CD4-positive, alpha-beta T cell treated with Interleukin-15 for 4 hours (primary cell): ENCODE results near the gene MAVS.
"Not testable (repeated sequence)": the region's sequence is repeated elsewhere in the genome, so short reads cannot be mapped to it uniquely, and the experiment has no call there.

Experiments
- DNase-seq: peaks from one replicate; pipeline ENCODE4 v3.0.0-alpha.2; 2020; ENCODE audit warnings: low spot score

The MAVS gene

DNA sequence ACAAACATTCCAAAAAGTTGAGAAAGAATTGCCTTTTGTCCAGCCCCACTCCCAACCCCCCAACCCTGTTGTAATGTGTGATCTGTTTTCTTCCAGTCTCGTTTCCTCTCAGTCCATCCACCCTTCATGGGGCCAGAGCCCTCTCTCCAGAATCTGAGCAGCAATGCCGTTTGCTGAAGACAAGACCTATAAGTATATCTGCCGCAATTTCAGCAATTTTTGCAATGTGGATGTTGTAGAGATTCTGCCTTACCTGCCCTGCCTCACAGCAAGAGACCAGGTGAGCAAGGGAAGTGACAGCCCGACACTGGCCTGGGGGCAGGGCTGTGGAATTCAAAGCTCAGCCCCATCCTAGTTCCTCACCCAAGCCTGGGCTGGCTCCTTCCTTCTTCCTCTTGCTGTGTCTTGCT is 7.8 kb downstream of the MAVS start:
- no peak for DNase-seq

DNA sequence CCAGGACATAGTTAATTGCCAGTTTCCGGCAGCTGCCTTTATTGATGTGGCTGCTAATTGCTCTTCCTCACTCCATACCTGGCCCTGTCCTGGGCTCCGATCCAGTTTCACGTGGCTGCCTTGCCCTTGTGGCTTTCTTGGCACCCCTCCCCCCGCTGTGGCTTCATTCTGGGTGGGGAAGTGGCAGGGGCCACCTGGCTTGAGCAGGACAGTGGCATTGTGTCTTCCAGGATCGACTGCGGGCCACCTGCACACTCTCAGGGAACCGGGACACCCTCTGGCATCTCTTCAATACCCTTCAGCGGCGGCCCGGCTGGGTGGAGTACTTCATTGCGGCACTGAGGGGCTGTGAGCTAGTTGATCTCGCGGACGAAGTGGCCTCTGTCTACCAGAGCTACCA is 10.8 kb downstream of the MAVS start:
- no peak for DNase-seq

DNA sequence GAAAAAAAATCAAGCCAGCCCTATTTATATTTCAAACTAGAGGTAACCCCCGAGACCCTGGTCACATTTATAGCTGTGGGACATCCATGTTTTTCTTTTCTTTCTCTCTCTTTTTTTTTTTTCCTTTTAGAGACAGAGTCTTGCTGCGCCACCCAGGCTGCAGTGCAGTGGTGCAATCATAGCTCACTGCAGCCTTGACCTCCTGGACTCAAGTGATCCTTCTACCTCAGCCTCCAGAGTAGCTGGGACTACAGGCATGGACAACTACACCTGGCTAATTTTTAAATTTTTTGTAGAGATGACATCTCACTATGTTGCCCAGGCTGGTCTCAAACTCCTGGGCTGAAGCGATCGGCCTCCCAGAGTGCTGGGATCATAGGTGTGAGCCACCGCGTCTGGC is 12.1 kb downstream of the MAVS start:
- DNase-seq, result no peak

DNA sequence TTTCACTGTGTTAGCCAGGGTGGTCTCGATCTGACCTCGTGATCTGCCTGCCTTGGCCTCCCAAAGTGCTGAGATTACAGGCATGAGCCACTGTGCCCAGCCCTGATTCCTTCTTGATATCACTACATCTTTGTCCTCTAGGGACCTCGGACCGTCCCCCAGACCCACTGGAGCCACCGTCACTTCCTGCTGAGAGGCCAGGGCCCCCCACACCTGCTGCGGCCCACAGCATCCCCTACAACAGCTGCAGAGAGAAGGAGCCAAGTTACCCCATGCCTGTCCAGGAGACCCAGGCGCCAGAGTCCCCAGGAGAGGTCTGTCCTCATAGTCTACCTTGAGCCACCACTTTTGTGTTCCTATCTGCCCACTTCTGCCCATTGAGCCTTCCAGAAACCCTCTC is 14.6 kb downstream of the MAVS start:
- no peak for DNase-seq

DNA sequence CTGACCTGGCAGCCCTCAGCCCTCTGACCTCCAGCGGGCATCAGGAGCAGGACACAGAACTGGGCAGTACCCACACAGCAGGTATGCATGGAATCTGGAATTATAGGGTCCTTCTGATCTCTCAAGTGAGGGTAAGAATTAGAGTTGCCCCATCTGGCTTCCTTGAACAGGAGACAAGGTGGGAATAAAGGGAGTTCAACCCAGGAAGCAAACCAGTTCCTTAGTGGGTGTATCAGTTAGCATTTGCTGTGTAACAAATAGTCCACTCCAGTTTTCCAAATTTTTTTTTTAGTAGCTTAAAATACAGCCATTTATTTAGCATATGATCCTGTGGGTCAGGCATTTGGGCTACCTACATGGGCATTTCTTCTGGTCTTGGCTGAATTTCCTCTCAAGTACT is 15.7 kb downstream of the MAVS start:
- no peak for DNase-seq

DNA sequence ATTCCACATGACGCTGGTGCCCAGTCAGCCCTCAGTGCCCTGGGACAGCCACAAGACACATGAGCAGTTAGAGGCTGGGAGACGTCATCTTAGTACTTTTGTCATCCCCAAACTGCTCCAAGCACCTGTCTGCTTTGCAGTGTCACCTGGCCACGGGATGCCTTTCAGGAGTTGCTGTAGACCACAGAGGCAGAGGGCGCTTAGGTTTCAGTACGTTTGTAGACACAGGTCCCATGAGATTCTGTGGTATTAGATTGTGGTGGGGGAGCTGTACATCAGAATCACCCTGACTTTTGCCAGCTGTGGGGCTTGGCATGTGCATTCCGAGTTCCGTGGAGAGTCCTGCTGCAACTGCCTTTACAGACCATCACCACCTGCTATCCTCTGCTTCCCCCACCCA is 16.7 kb downstream of the MAVS start:
- DNase-seq, result no peak

DNA sequence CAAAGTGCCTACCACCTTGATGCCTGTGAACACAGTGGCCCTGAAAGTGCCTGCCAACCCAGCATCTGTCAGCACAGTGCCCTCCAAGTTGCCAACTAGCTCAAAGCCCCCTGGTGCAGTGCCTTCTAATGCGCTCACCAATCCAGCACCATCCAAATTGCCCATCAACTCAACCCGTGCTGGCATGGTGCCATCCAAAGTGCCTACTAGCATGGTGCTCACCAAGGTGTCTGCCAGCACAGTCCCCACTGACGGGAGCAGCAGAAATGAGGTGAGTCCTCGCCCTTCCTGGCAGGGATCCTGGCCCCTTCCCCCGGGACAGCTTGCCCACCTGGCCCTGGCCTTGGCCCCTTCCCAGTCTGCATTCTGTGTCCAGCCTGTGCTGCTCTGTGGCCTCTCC is 17.9 kb downstream of the MAVS start:
- DNase-seq, result no peak

DNA sequence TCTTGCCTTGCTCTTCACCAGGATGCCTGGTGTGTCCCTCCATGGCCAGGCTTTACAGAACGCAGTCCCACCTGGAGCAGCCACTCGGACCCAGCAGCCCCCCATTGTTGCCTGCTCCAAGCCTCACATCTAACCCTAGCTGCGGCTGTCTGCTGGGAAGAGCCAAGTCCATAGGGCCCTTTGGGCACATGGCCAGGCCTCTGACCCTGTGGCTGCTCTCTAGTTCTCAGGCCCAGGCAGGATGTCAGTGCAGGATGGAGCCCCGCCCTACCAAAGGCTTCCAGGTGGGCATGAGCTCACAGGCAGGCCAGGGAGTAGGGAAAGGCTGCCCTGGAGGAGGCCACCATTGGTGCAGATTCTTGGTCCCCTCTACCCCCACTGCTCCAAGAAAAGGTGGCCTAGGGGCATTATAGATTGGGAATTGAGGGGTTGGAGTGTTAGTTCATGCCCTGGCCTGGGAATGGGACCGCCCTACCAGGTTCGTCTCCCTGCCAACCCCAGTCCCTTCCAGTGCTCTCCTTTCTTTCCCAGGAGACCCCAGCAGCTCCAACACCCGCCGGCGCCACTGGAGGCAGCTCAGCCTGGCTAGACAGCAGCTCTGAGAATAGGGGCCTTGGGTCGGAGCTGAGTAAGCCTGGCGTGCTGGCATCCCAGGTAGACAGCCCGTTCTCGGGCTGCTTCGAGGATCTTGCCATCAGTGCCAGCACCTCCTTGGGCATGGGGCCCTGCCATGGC is 18.7 kb downstream of the MAVS start:
- no peak for DNase-seq

DNA sequence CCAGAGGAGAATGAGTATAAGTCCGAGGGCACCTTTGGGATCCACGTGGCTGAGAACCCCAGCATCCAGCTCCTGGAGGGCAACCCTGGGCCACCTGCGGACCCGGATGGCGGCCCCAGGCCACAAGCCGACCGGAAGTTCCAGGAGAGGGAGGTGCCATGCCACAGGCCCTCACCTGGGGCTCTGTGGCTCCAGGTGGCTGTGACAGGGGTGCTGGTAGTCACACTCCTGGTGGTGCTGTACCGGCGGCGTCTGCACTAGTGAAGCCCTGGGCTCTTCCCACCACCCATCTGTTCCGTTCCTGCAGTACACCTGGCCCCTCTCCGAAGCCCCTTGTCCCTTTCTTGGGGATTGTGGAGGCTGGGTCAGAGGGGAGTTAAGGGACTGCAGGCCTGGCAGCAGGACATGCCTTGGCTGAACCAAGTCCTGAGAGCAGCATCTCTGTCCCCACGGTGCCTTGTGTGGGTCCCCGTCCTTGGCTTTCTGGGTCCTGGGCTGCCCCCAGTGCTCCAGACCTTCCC is 19.3 kb downstream of the MAVS start:
- no peak for DNase-seq

DNA sequence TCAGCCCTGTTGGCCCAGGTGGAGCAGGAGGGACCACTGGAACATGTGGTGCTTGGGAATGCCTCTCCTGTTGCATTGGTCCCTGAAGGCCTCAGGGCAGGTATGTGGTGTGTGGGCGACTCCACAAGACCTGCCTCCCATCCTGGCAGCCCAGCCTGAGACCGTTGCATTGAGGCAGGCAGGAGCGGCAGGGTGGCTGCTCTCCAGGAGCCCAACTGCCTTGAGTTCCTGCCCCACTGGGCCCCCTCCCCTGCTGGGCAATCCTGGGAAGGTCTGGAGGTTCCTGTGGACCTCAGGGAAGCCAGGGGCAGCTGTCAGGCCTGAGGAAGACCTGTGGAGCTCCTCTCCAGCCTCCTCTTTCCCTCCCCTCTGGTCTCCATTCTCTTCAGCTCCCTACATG is 19.8 kb downstream of the MAVS start:
- DNase-seq, result no peak

DNA sequence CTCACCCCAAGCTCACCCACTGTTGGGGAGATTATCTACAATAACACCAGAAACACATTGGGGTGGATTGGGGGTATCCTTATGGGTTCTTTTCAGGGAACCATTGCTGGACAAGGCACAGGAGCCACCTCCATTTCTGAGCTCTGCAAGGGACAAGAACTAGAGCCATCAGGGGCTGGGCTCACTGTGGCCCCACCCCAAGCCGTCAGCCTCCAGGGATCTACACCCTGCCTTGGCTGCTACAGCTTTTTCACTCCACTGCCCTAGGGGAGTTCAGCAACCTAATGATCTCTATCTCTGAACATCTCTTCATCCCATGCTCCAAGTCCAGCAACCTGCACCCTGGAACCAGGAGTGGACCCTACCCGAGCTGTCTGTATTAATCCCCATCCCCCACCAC is 21.2 kb downstream of the MAVS start:
- no peak for DNase-seq

DNA sequence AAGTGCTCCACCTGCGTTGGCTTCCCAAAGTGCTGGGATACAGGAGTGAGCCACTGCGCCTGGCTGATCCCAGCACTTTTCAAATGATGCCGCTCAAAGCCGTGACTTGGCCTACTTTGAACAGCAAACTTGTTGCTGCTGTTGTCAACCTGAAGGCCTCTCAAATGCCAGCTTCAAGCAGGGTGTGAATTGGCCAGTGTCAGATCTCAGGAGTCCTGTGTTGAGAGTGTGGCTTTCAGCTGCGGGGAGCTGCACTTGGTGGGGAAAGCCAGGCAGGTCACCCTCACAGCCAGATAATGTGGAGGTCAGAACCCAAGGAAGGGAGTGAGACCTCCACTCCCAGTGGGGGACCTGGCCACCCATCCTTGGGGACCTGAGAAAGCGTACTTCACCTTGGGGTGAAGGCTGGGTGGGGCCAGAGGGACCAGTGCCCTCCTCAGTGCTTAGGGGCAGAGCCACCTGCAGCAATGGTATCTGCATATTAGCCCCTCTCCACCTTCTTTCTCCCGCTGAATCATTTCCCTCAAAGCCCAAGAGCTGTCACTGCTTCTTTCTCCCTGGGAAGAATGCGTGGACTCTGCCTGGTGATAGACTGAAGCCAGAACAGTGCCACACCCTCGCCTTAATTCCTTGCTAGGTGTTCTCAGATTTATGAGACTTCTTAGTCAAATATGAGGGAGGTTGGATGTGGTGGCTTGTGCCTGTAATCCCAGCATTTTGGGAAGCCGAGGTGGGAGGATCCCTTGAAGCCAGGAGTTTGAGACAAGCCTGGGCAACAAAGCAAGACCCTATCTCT is 23.4 kb downstream of the MAVS start:
- DNase-seq, result no peak

DNA sequence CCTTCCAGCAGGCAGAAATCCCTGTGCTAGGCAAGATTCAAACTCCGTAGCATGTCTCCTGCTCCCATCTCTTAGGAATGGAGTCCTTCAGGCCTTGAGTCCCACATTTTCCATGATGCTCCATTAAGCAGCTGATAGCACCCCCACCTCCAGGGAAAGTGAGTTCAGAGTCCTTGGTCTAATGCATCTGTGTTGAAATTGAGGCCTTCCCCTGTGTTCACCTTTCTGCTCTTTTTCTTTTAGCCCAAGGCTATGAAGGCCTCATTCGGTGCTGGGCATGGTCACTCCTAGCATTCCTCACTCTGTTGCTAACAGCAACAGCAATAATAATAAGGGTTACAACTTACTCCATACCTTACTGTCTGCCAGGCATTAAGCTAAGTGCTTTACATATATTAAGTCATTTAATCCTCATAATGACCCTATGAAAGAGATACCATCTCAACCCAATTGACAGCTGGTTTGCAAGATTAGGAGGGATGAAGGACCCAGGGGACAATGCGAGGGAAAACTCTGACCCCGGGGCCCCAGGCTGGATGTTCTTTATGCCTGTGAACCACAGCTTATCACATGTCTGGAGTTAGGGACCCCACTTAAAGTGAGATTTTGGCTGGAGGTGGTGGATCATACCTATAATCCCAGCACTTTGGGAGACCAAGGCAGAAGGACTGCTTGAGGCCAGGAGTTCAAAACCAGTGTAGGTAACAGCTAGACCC is 25.1 kb downstream of the MAVS start:
- DNase-seq, result no peak

DNA sequence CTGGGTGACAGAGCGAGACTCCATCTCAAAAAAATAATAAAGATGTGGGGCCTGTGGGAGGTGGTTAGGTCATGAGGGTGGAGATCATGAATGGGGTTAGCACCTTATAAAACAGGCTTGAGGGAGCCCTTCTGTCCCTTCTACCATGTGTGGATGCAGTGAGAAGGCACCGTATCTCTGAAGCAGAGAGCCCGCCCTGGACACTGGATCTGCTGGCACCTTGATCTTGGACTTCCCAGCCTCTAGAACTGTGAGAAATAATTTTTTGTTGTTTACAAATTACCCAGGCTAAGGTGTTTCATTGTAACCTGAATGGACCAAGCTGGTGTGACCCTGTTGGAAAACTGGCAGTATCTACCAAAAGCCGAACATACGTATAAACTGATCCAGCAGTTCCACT is 26.9 kb downstream of the MAVS start:
- no peak for DNase-seq

DNA sequence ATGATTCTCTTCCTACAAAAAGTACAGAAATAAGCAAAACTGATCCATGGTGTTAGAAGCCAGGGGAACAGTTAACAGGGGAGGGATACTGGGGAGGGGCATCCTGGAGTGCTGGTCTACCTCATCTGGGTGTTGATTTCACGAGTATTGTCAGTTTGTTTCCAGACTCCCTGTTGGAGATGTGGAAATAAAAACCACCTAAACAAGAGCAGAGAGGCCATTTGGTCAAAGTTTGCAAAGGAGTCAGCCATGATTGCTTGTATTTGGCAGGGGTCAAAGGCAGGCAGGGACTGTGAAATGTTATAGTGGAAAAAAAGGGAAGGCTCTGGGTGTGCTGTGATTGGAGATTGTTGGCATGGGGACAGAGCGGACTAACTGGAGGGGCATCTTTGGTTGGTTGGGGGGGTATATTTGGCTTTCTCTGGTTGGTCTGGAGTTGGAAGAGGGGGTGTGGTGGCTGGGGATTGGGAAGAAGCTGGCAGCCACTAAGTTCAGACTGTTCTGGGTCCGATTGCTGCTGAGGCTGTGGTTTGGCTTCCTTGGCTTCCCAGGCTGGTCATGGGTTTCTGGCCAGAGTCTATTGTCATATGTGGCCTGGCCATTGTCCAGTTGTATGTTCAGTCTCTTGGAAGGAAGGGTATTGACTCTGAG is 27.7 kb downstream of the MAVS start:
- no peak for DNase-seq

DNA sequence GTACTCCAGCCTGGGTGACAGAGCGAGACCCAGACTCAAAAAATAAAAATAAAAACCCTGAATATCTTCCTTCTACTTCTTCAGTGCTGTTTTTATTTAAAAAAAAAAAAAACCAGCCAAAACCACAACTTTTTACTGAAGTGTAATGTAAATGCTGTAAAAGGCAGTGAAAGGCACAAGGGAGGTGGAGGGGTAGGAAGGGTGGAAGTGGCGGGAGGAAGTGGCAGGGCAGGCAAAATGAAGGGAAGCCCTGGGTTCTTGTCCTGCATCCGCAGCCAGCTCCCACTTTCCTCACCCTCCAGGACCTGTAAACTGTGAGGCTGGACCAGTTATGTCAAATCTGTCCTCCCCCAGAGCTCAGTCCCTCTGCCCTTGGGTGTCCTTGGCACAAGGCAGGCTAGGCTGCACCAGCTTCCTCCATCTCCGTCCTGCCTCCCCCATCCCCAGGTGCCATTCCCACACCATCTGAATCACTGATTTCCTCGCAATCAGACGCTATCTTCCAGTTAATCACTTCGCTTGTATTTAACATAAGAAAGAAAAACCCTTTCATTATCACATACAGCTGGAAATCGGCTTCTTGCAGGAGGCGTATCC is 28.8 kb downstream of the MAVS start:
- DNase-seq, result no peak

DNA sequence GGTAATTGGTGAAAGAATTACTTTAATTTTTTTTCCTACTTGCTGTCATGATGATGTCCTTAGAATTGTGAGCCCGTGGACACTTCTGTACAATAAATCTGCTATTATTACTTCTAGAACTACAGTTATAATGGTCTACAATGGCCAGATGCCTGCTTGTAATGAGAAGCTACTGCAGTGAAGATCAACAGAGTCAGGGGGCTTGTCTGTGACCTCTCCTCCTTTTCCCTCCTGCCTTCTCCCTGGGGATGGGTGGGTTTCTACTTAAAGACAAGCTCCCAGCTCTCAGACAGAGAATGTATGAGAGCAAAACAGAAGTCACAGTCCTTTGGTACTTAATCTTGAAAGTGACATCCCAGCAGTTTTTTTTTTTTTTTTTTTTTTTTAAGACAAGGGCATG is 29.4 kb downstream of the MAVS start:
- no peak for DNase-seq

DNA sequence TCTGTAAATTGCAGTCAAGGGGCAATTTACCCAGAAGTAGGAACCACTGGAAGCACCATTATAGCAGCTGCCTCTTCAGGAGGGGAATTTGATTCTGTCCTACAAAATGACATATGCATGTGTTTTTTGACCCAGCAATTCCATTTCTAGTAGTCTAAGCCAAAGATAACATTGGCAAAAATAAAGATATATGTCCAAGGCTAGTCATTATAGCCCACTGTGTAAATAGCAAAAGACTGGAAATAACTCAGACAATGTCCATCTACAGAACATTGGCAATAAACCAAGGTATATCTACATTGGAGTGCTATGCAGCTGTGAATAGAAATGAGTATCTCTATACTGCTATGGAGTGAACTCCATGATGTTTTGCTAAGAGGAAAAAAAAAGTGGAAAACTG is 30.0 kb downstream of the MAVS start:
- DNase-seq, result no peak

DNA sequence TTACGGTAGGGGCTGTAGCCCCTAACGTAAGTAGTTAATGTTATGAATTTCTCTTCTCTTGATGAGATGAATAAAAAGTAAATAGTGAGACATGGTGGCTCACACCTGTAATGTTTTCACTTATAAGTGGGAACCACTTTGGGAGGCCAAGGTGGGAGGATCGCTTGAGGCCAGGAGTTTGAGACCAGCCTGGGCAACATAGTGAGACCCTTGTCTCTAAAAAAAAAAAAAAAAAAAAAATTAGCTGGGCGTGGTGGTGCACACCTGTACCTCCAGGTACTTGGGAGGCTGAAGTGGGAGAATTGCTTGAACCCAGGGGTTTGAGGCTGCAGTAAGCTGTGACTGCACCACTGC is 32.3 kb downstream of the MAVS start:
- not testable (repeated sequence) for DNase-seq

DNA sequence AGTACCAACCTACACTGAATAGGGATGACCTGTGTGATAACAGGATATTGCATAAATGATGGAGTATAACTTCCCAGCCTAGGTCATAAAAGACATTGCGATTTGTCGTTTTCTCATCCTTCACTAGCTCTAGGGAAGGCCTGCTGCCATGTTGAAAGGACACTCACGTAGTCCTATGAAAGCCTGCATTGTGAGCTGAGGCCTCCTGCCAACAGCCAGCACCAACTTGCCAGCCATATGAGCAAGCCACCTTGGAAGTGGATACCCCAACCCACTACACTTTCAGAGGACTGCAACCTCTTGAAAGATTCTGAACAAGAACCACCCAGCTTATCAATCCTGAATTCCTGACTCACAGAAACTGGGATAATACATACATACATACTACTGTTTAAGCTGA is 39.1 kb downstream of the MAVS start:
- DNase-seq, result no peak

DNA sequence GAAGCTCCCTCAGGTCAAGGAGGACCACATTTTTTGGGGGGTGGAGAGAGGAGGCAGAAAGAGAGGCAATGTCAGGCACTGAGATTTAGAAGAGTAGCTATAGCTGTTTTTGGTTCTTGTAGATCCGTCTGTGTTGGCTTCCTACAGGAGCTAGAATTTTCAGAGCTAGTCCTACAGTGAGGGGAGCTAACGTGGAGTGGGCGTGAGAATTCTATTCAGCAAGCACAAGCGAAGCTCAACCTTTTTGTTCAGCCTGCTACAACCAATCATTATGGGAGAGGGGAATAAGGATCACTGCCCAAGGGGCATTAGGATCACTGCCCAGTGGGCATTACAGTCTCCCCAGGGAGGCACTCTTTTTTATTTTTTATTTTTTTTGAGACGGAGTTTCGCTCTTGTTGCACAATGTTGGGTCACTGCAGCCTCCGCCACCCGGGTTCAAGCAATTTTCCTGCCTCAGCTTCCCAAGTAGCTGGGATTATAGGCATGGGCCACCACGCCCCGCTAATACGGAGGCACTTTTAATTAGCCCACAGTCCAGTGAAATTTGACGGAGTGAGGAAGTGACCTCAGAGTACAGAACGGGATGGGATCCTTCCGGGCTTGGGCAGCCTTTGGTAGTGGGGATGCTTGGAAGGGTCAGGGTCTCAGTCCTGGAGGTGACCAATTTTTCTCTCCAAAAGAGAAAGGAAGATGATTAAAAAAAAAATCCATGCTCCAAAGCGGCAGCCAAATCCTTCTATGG is 41.4 kb downstream of the MAVS start:
- no peak for DNase-seq
